GM19240 (cell line): ENCODE results near the gene MLST8.

ENCODE experiments used
- DNase-seq: peaks from one replicate; pipeline ENCODE4 v3.0.0; 2011; ENCODE audit warnings: low spot score; ENCODE audit not compliant: insufficient read length

The MLST8 gene, protein sequence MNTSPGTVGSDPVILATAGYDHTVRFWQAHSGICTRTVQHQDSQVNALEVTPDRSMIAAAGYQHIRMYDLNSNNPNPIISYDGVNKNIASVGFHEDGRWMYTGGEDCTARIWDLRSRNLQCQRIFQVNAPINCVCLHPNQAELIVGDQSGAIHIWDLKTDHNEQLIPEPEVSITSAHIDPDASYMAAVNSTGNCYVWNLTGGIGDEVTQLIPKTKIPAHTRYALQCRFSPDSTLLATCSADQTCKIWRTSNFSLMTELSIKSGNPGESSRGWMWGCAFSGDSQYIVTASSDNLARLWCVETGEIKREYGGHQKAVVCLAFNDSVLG

DNA sequence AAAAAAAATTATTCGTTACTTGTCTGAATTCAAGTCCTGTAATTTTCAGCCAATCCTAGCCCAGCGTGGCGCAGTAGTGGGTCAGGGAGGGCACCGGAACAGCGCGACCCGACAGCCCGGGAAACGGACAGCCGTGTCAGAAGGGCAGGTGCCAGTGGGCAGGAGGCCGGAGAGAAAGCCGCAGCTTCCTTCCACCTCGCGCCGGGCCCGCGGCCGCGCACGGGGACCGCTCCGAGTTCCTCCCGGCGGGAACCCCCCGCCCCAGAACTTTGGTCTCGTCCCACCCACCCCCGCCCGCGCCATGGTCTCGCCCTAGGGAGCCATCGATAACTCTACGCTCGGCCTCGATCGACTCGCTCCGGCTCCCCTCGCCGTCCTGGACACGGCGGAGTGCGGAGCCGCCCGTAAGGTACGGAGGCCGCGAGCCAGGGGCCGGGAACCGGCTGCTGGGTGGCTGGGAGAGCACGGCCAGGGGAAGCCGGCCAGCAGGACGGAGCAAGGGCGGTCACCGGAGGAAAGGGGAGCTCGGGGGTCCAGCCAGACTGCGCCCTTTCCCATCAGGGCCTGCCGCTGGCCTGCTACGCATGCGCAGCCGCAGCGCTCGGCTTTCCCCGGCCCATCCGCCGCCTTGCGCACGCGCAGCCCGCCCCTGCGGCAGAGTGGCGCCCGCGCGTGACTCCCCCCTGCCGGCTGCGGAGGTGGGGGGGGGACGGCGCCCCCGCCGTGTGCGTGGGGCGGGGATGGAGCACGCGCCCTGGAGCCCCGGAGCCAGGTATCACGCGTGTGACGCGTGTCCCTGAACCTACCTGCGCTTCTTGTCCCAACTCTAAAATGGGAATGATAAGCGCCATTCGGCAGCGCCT, at the start of gene MLST8:
Gene MLST8, plus strand, starts transcription at position 351 of the 863 bp plus-strand sequence. CDS start 632 bp downstream, outside the sequence.
- DNase-seq, result peak; percentile 99

DNA sequence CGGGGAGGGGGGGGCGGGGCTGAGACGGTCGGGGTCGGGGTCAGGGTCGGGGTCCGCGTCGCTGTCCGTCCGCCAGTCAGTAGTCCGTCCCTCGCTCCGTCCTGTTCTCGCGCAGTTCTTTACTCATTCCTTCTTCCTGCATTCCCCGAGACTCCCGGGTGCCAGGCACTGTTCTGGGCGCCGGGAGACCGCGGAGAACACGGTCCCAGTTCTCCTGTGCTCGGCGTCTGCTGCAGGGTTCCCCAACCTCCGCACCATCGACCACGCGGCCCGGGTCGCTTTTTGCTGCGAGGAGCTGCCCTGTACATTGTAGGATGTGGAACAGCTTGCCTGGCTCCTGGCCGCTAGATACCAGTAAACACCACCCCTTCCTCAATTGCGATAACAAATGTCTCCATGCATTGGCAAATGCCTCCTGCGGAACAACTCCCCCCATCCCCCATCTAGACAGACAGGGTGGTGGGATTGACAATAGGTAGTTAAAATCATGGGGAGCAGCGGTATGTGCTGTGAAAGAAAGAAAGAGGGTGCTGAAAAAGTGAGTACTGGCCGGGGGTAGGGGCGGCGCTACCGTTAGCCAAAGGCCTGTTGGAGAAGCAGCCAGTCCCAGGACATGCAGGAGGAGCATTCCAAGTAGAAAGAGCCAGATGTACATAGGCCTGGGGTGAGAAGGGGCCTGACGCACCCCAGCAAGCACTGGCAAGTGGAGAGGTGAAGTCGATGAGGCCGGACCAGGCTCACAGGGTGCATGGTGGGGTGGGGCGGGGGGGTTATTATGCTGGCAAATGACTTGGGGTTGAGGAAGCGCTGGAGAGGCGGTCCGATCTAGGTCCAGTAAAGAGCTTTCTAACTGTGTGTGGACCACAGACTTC, 49.0 kb upstream of the MLST8 start:
- no peak for DNase-seq

DNA sequence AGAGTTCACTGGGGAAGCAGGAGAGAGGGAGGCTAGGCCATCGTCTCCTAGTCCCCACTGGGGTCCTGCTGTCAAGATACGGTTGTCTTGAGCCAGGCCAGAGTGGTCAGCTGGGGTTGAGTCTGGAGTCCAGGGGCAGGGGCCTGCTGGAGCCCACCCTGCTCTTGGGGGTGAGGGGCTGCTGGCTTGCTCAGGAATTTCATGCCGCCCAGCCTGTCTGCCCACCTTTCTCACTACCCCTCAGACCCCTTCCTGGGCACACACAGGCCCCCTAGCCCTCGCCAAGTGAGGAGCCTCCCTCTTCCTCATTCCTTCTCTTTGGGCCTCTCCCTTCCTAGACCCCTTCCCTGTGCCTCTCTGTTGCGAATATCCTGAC, 48.4 kb upstream of the MLST8 start:
- no peak for DNase-seq

DNA sequence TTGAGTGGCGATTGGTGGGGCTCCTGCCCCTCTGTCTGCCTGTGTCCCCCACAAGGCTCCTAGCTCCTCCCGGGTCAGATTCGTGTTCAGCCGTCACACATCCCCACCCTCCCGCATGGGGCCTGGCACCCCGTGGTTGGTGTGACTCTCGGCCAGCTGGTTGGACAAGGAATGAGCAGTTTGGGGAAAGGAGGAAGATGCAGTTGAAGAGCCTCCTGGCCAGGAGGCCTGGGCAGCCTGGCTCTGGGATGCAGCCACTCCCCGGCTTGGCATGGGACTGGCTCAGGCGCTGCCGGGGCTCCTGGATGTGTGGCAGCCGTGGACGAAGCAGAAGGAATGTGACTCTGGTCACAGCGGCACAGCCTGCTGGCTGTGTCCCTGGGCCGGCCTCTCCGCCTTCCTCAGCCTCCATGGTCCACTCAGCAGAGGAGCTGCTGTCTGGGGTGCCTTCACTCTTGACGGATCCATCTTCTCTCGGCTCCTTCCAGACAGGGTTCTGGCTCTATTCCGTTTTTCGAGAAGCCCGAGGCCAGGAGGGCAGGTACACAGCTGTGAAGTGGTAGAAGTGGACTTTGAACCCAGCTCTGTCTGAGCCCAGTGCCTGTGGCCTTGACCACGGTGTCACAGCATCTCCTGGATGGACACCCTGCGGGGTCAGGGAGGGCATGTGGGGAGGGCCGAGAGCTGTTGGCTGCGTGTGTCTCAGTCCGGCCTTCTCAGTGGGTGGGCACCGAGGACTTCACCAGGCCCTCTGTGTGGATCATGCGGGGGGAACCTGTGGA, 47.6 kb upstream of the MLST8 start:
- DNase-seq, result no peak

DNA sequence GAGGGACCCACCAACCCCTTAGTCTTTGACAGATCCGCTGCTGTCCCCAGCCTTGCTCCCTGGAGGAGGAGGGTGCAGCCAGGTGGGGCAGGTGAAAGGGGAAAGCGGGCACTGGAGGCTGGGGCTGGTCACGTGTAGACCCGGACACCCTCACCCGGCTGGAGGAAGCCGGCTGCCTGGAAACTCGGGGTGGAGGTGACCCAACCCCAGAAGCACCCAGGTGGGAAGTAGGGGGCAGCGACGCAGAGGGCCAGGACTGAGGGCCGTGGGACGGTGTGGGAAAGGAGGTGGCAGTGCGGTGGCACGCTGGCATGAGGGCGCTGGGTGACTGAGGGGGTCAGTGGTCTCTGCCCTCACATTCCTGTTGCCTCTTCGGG, 47.0 kb upstream of the MLST8 start:
- no peak for DNase-seq

DNA sequence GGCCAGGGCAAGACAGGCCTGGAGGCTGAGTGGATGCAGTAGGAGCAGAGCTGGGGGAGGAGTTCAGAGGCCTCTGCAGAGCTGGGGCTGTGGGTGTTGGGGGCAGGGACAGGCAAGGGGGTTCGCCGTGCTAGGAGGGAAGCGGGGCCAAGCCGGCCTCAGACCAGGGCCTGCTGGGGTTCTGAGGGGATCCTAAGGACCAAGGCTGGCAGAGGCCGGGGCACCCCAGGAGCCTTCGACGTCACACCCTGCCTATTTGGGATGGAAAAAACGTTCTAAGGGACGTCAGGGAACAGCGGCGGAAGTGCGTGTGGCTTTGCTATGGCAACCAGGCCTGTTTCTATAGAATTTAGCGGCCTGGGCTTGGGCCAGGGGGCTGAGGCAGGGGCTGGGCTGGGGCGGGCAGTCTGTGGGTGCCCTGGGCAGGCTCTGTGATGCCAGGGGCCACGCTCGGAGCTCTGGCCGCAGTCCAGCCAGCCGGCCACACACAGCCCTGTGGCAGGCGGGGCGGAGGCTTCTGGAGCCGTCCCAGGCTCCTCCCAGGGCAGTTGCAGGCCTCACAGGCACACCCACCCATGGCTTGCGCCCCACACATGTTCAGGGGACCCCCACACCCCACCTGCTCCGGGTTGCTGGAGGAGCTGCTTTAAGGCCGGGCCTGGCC, 45.9 kb upstream of the MLST8 start:
- no peak for DNase-seq

DNA sequence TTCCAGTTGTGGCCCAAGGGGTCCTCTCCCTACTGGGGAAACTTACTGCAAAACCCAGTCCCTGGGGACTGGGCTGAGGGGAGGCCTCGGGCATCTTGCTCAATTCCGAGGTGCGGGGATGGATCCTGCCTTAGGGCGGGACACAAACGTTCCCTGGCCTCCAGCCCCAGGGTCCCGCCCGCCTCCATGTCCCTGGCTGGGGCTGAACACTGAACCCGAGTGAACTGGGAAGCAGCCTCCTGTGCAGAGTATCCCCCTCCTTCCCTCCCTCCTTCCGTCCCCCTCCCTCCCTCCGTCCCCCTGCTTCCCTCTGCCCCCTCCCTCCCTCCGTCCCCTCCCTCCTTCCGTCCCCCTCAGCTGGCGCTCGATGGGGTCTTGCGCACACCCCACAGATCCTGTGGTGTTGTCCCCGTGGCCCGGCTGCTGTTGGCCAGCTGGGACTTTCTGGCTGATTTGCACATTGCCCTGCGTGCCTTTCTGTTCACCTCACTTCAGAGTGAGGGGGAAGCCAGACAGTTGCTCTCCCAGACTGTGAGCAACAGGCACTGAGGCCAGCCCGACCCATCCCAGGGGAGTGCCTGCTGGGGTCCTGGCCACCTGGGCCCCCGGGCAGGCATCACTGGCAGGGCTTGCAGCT, 44.2 kb upstream of the MLST8 start:
- DNase-seq, result no peak

DNA sequence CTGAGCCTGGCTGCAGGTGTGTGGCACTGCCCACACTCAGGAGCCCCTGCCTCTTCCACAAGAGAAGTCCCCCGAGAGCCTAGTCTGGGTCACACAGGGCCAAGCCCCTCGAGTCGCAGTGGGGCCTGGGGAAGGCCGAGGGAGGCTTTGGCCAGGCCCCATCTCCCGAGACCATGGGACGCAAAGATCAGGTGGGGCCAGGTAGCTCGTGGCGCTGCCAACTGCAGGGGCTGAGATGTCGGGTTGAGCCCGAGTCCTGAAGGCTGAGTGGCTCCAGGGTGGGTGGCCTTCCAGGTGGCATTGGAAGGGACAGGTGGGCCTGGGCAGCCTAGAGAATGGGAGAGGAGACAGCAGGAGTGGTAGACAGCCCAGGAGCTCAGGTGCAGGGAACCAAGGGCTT, 43.3 kb upstream of the MLST8 start:
- DNase-seq, result no peak

DNA sequence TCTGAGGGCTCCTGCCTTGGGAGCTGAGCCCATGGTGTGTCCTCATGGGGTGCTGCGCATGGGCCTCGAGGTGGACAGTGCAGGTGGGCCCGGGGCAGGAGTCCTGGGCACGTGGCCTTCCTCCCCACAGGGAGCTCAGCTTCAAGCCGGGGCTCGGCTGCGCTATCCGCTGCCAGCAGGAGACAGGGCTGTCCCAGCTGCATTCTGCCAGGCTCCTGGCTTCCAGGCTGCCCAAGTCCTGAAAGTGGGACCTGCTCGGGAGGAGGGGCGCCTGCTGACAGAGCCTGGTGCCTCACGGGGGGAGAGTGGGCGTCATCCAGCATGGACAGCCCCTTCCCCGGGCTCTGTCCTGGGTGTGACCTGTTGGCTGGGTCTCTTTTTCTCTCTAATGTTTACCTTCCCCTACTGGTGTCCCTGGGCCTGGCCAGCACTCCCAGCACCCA, 42.6 kb upstream of the MLST8 start:
- no peak for DNase-seq

DNA sequence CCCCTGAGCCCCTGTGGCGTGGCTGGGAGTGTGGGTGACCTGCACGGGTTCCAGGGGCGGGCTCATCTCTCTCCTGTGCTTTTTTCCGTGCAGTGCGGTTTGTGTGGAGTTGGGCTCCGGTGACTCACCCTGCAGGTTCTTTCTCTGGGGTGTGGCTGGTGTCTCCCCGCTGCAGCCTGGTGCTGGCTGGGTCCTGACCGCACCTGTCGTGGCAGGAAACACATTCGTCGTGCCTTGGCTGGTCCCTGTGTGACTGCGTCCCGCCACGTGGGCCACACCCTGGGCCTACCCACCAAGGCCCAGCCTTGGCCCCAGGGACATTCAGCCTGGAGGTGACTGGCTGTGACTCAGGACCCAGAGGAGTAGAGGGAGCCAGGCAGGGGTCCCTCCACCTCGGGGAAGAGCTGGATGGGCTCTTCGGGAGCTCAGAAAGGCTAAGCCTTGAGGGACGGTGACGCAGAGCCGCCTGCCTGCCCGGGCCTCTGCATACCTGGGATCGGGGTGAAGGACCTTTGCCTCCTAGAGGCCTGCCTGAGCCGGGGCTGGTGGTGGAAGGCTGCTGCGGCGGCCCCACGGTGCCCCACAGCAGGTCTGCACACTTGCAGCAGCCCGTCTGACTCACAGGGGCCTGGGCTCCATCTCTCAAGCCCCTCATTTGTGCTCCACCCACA, 41.9 kb upstream of the MLST8 start:
- DNase-seq, result no peak

DNA sequence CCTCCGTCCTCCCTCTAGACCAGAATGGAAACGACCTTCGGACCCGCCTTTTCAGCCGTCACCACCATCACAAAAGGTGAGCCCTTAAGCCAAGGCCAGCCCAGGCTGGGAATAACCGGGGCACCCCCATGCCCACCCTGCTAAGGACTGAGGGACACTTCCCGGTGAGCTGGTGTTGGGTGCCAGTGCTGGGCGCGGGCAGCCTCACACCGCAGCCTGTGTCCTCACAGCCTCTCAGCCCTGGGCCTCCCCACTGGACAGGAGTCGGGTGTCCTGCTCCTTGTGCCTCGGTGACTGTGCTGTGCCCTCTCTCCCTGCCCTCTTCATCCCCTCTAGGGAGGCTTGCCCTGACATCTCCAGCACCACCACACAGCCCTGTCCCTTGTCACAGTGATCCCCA, 39.4 kb upstream of the MLST8 start:
- no peak for DNase-seq

DNA sequence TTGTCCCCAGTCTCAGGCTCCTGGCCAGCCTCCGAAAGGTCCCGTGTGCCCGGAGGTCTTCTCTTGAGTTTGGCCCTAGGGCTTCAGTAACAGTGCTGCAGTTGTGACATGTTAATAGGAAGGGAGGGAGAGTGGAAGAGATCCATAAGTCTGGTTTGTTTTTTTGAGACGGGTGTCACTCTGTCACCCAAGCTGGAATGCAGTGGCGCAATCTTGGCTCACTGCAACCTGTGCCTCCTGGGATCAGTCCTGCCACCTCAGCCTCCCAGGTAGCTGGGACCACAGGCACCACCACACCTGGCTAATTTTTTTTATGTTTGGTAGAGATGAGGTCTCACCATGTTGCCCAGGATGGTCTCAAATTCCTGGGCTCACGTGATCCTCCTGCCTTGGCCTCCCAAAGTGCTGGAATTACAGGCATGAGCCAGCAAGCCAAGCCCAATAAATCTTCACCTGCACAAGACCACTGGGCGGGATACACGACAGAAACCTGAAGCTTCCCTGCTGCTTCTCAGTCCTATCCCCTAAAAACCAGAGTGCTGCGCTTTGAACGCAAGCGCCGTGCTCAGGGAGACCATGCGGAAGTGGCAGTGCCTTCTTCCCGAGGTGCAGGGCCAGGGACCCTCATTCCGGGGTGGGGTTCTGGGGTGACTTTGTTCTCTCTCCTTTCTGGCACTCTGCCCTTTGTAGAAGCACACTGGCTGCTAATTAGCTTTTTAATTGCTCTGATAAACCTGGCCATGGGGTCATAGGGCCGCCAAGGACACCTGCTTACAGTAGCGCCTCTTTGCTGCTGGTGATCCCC, 38.8 kb upstream of the MLST8 start:
- DNase-seq, result no peak

DNA sequence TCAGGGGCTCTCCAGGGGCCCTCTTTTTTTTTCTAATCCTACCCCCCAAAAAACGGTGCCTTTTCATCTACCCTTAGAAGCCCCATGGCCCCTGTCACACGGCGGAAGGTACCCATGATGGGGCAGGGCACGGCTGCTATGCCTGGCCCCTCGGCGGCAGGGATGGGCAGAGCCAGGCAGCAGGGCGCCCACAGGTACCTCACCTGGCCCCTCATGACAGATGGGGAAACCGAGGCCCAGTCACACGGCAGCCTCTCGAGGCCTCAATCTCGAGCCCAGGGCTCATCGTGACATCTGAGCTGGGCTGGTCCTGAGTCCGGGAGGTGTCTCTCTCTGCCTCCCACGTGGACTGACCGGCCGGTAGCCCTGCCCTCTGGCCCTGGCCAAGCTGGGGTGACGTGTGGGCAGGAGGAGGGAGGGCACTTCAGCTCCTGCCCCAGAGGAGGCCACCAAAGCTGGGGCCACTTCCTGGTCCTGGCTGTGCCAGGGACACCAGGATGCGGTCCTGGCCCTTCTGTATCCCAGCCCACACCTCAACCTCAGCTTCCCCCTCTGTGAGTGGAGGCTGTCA, 38.1 kb upstream of the MLST8 start:
- no peak for DNase-seq

DNA sequence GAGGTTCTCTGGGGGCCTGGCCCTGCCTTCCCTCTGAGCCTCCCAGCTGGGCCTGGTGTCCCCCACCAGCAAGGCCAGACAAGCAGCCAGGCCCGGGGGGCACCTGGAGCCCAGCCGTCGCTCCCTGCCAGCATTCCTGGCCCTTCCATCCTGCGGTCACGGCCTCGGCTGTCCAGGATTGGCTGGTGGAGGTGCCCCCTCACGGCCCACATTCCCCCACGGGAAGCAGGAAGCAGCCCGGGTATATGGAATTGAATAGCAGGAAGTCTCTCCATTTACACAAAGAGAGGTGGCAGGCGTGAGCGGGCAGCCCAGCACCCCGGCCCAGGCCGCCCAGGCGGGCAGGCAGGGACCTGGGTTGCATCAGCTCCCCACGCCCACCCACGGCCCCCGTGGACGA, 35.2 kb upstream of the MLST8 start:
- DNase-seq, result no peak

DNA sequence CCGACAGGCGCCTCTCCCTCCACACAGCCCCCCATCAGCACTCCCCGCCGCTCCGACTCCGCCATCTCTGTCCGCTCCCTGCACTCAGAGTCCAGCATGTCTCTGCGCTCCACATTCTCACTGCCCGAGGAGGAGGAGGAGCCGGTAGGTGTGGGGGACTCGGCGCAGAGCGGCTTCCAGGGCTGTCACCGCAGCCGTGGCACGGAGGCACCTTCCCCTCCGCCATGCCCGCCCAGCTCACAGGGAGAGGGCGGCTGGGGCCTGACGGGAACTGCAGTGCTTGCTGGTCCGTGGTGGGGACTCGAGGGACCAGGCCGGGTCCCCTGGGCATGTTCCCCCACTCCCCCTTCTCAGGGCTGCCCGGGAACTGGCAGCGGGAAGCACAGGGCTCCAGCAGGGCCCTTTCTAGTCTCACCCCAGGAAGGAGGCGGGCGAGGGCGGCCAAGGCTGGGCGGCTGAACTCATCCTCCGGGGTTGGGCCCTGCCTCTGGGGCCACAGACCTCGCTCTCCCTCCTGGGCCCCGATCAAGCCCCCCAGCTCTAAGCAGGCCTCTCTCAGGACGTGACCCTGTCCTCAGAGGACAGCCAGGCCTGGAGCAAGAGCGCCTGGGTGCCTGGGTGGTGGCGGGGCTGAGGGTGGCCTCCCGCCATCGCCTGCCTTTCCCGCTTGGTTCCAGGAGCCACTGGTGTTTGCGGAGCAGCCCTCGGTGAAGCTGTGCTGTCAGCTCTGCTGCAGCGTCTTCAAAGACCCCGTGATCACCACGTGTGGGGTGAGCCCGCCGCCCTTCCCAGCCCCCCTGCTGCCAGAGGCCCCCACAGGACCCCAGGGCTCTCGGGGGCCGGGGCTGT, 34.4 kb upstream of the MLST8 start:
- DNase-seq, result no peak

DNA sequence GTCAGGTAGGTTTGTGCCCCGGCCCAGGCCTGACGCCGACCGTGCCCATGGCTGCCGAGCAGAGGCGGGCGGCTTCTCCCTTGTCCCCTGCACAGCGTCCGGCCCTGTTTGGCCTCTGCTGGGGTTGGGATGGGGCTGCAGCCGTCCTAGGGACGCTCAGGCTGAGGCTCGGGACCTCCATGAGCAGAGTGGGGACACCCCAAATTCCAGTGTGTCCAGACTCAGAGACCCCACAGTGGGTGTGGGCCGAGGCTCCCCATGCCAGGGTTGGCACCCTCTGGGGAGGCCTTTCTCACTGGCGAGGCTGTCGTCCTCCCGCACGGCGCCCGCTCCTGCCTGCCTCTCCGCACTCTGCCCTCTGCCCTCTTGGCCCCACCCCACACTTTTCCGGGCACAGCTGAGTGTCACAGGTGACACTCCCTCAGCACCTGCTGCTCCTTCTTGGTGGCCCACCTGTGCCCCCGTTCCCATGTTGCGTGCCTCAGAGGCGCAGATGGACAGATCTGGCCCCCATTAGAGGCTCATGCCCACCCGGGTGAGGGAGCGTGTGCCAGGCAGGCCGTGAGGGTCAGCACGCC, 33.6 kb upstream of the MLST8 start:
- DNase-seq, result no peak
